GM10847 (cell line): ENCODE data around the gene SLC7A6OS.
A peak's percentile ranks its signal among the peaks of the same experiment; 100 is the strongest.

Experiments used
- POLR2A ChIP-seq: IDR thresholded peaks from 2 replicates; pipeline ENCODE4 v1.6.1; 2011; ENCODE audit not compliant: insufficient read length; ENCODE audit errors: extremely low read depth

SLC7A6OS gene

GRCh38 chr16:68310774-68311511 is at the start of gene SLC7A6OS, which contains the start of gene PRMT7:
Gene SLC7A6OS, minus strand, starts transcription at chr16:68310946. Its CDS starts 20 bp downstream, at chr16:68310926.
Gene PRMT7, plus strand, starts transcription at chr16:68311019. Its CDS starts 4,961 bp downstream, at chr16:68315980.
- peak; percentile 82 for TF ChIP-seq POLR2A

- TF ChIP-seq POLR2A, result no peak
Observed at GRCh38 chr16:68359398-68360191, 48.8 kb upstream of the SLC7A6OS start.

GRCh38 chr16:68358951-68359350 is 48.2 kb upstream of the SLC7A6OS start:
- TF ChIP-seq POLR2A, result no peak

- no peak for TF ChIP-seq POLR2A
Observed at GRCh38 chr16:68357923-68358322, 47.2 kb upstream of the SLC7A6OS start.

- no peak for TF ChIP-seq POLR2A
Observed at GRCh38 chr16:68357521-68357922, 46.8 kb upstream of the SLC7A6OS start.

GRCh38 chr16:68356919-68357286 is 46.2 kb upstream of the SLC7A6OS start:
- no peak for TF ChIP-seq POLR2A

GRCh38 chr16:68356249-68356918 is 45.6 kb upstream of the SLC7A6OS start:
- TF ChIP-seq POLR2A, result no peak

GRCh38 chr16:68355447-68356248 is 44.9 kb upstream of the SLC7A6OS start:
- TF ChIP-seq POLR2A, result no peak

- TF ChIP-seq POLR2A, result no peak
Observed at GRCh38 chr16:68354816-68355215, 44.1 kb upstream of the SLC7A6OS start.

- no peak for TF ChIP-seq POLR2A
Observed at GRCh38 chr16:68353366-68353765, 42.6 kb upstream of the SLC7A6OS start.

GRCh38 chr16:68351991-68352431 is 41.3 kb upstream of the SLC7A6OS start:
- TF ChIP-seq POLR2A, result no peak

GRCh38 chr16:68351463-68351862 is 40.7 kb upstream of the SLC7A6OS start:
- TF ChIP-seq POLR2A, result no peak

GRCh38 chr16:68350813-68351350 is 40.1 kb upstream of the SLC7A6OS start:
- no peak for TF ChIP-seq POLR2A

- no peak for TF ChIP-seq POLR2A
Observed at GRCh38 chr16:68349838-68350410, 39.2 kb upstream of the SLC7A6OS start.
